Right lobe of liver (tissue), 4 donors: ENCODE results near the gene MAS1.

Source experiments
- POLR2A ChIP-seq: fragments of 450-650 bp; IDR thresholded peaks from one replicate; pipeline ENCODE4 v1.6.1; 2017; ENCODE audit warnings: antibody characterized with exemption, mild to moderate bottlenecking
- TF ChIP-seq, protein P1 (sequence below), 4 donors: fragments of 200-600 bp in 3 of 4; fragments of 450-650 bp in 1 of 4; IDR thresholded peaks; one replicate each; pipeline versions ENCODE4 v1.5.1 to v1.8.0; 2016 to 2022; ENCODE audit warnings: antibody characterized with exemption in 4 of 4, mild to moderate bottlenecking in 2 of 4
- donor health status: DM: no; HTN: no; CAD: no.
- donor health status: DM: no; HTN: no; CAD: no.
- donor health status: DM: no; HTN: yes; CAD: no.

DNA sequence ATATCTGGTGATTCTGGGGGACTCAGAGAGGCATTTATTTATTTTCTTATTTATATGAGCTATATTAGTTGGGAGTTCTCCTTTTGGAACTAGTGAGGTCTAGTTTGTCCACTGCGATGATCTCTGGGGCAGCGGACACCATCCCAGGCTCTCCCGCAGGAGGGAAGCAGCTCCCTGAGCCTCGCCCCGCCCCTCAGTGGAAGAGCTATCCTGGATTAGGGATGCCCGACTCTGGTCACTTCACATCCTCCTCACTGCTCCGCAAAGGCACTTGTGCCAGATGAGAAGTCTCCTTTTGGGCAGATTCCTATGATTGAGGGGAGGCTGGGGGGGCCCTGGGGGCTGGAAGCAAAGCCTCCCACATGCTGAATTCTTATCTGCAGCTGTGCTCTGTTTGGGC is 3.6 kb upstream of the MAS1 start:
- TF ChIP-seq, protein P1, sequence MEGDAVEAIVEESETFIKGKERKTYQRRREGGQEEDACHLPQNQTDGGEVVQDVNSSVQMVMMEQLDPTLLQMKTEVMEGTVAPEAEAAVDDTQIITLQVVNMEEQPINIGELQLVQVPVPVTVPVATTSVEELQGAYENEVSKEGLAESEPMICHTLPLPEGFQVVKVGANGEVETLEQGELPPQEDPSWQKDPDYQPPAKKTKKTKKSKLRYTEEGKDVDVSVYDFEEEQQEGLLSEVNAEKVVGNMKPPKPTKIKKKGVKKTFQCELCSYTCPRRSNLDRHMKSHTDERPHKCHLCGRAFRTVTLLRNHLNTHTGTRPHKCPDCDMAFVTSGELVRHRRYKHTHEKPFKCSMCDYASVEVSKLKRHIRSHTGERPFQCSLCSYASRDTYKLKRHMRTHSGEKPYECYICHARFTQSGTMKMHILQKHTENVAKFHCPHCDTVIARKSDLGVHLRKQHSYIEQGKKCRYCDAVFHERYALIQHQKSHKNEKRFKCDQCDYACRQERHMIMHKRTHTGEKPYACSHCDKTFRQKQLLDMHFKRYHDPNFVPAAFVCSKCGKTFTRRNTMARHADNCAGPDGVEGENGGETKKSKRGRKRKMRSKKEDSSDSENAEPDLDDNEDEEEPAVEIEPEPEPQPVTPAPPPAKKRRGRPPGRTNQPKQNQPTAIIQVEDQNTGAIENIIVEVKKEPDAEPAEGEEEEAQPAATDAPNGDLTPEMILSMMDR (IDR thresholded peaks at IDR 0.05): no peak
- no peak for TF ChIP-seq POLR2A
